DMS 273 (cell line): ENCODE results near the gene S100P.
"Not testable (repeated sequence)": the region's sequence is repeated elsewhere in the genome, so short reads cannot be mapped to it uniquely, and the experiment has no call there.

Experiments used
- DNase-seq: peaks from one replicate; lab custom pipeline; 2025; ENCODE audit not compliant: unreplicated experiment; lab: John Stamatoyannopoulos, UW

S100P gene

DNA sequence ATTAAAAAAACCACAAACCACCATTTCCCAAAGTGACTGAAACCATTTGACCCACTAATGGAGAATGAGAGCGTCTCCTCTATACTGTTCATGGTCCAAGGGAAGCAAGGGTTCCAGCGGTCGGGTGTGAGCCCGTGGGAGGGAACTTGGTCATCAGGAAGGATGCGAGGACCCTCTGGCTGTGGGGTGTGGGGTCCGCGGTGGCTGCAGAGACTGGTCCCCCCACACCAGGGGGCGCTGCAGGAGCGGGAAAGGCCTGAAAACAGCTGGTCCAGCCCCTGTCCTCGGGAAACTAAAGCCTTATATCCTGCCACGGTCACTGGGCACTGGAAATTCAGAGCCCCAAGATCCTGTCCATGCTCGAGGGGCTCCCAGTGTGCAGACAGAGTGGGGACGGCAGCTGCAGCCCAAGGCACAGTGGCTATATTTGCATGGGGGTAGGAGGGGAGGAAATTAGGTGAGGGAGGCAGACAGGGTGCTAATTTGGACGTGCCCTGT, 26.6 kb downstream of the S100P start:
- DNase-seq, result peak; percentile 81

GRCh38 chr4:6721121-6721520, 27.4 kb downstream of the S100P start:
- no peak for DNase-seq

DNA sequence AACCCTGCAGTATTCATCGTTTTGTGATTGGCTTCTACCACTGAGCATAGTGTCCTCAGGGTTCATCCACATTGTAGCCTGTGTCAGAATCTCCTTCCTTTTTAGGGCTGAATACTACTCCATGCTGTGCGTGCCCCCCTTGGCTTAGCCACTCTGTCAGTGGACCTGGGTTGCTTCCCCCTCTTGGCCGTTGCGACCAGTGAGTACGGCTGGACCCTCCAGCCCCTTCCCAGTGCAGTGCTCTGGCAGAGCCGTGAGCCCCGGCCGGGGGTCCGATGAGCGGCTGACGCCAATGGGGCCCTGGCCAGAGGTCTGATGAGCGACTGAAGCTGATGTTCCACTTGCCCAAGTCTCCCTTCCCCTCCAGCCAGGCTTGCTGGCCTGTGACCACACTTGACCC, 29.2 kb downstream of the S100P start:
- DNase-seq, result no peak

DNA sequence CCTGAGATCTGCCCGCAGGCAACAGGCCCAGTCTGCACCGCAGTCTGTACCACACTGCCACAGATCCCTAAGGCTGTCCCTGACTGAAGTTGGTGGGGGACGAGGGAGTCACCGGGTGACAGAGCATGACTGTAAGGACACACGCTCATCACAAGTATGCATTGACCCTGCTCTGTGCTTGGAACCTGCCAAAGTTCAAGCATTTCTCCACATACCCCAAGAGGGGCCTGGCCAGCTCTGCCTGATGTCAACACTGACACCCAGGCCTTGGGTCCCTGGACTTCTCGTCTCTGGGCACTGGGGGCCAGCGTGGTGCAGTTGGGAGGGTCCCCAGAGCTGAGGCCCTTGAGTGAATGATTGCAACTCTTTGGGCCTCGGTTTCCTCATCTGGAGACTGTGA, 30.2 kb downstream of the S100P start:
- no peak for DNase-seq

- DNase-seq, result no peak
Observed at GRCh38 chr4:6724421-6725111, 30.9 kb downstream of the S100P start.

DNA sequence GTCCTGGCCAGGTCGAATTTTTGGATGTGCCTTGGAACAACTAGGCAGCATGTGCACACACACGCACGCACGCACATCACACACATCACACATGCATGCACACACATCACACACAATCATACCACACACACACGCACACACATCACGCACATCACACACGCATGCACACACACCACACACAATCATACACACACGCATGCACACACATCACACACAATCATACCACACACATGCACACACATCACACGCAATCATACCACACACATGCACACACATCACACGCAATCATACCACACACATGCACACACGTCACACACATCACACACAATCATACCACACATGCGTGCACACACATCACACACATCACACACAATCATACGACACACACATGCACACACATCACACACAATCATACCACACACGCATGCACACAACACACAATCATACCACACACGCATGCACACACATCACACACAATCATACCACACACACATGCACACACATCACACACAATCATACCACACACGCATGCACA, 31.8 kb downstream of the S100P start:
- not testable (repeated sequence) for DNase-seq

DNA sequence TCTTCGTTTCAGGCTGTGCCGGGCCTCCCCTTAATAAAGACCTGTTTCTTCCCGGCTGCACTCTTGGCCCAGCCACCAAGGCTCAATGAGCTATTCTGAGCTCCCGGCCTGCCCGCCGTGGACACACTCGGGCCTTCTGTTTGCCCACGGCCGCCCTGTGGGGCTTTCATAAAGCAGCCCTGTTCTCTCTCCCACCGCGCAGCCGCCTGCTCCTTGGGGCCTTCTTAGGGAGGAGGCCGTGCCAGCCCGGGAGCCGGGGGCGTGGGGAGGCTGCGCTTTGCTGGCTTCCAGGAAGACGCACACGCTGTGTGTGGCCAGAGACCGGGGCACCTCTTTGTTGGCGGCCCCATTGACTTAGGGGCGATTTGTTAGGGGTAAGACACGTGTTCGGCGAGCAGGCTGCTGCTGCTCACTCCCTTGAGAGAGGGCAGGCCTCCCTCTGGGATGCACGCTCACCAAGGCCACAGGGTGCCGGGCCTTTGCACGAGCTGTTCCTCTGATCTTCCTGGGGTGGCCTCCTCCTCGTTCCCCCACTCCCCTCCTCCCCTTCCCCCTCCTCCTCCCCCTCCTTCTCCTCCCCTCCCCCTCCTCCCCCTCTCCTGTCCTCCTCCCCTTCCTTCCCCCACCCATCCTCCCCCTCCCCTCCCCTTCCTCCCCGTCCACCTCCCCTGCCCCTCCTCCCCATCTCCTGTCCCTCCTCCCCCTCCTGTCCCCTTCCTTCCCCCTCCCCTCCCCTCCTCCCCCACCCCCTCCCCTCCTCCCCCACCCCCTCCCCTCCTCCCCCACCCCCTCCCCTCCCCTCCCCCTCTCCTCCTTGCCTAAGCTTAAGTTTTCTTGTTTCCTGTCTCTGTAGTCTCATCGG, 33.6 kb downstream of the S100P start:
- DNase-seq, result no peak

DNA sequence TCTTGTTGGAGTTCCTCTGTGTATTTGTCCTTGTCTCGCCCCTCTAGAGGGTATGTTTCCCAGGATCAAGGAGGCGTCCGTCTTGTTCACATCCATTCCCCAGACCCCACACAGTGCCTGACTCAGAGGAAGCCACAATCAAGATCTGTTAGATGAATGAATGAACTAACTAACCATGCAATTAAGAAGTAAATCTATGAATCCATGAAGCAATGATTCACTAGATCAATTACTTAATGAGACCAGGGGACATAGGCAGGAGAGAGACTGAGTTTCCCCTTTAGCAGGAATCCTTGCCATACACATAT, 34.2 kb downstream of the S100P start:
- DNase-seq, result no peak

DNA sequence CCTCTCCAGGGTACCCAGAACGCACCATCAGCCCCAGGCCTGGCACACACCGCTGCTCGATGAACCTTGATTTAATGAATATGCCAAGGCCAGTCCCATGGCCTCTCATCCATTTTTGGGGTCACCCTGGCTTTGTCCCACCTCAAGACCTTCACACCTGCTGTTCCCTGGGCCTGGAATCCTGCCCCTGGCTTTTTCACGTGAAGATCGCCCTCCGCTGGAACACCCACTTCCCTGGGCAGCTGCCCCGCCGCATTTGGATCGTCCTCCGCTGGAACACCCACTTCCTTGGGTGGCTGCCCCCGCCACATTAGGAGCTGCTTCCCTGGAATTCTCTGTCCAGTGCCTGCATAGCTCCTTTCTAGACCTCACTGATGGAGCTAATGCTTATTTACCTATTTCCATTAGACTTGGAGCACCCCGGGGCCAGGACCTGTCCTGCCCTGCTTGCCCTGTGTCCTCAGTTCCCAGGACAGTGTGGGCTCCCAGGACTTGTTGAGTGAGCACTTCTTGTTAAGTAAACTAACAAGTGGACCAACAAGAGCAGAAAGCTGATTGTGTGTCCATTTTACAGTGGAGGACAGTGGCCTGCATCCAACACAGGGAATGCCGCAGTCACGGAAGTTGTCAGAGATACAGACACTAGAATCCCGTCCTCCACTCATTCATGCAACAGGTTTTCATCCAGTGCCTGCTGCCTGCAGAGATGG, 34.8 kb downstream of the S100P start:
- DNase-seq, result no peak

DNA sequence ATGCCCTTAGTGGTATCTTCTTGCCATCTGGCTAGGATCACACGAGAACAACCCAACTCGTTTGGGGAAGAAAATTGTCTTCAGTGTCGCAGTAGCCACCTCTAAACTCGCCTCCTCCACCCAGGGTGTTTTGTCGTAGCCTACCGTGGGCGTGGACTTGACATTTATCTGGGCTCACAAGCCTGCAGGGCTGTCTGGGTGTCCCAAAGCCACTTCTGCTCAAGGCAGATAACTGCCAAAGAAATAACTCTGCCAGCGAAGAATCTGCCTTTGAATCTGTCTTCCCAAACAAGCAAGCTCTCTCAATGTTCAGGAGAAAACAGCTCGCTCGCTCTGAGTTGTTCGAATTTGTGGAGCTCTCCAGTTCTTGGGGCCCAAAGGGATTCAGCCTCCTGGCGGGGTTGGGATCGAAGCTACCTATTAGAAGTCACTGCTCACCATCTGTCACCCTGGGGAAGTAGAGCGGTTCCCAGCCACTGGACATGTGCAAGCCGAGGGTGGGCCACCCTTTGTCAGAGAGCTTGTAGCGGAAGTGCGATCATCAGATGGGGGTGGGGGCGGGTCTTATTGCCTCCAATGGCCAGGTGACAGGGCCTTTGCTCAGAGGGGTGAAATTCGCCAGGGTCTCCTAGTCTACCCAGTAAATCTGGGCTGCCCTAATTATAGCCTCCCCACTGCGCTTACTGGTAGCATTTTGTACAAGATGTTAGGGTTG, 37.1 kb downstream of the S100P start:
- peak; percentile 39 for DNase-seq

DNA sequence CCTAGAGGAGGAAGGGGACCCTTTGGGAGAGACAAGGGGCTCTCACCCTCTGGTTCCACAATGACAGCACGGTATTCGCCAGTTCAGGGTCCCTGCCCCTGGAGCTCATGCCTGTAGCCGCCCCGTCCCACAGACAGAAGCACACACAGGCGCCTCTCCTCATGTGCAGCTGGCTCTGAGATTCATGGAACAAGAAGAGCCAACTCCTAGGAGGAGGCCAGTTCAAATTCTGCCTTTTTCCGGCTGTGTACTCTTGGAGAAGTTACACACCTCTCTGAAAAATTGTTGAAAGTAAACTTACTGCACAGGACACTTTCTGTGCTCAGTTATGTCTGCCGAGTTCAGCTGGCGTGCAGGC, 37.6 kb downstream of the S100P start:
- DNase-seq, result no peak

- no peak for DNase-seq
Observed at GRCh38 chr4:6731780-6732179, 38.1 kb downstream of the S100P start.

DNA sequence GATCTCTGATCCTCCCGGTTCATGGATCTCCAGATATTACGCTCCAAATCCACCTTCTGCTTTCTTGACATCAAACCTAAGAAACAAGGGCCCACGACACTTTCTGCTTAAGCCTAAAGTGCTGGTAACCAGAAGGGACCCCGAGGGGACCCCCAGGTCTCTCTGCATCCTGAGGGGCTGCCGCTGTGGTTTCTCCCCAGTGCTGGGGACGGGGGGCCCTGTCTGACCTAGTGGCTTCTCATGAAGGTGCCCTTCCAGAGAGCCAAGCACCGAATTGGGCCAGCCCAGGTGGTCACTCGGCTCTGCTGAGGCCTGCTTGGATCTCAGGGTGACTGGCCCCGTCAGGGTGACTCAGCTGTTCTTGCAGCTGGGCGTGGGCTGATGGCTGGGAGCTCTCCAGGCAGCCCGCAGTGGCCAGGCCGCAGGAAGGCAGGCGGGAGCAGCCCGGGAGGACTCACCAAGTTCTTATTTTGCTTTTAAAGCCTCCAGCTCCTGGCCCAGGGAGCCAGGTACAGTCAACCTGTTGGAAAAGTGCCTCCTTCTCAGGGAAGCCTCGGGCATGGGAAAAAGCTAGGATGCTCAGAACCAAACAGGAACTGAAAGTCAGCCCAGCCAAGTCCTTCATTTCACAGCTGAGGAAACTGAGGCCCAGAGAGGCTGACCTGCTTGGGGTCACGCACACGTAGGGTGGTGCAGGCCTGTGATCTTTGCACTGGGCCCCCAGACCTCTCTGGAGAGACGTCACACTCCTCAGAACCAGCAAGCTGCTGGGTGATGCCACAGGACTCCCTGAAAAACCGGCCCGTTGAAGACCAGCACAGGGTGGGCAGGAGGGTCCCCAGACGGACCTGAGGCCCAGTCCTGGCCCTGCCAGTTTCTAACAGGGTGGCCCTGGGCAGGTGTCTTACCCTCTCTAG, 39.0 kb downstream of the S100P start:
- DNase-seq, result no peak

GRCh38 chr4:6733358-6734164, 39.9 kb downstream of the S100P start:
- no peak for DNase-seq

- no peak for DNase-seq
Observed at GRCh38 chr4:6734165-6734786, 40.6 kb downstream of the S100P start.

GRCh38 chr4:6739920-6740319, 46.2 kb downstream of the S100P start:
- no peak for DNase-seq

GRCh38 chr4:6740347-6740746, 46.7 kb downstream of the S100P start:
- DNase-seq, result no peak

DNA sequence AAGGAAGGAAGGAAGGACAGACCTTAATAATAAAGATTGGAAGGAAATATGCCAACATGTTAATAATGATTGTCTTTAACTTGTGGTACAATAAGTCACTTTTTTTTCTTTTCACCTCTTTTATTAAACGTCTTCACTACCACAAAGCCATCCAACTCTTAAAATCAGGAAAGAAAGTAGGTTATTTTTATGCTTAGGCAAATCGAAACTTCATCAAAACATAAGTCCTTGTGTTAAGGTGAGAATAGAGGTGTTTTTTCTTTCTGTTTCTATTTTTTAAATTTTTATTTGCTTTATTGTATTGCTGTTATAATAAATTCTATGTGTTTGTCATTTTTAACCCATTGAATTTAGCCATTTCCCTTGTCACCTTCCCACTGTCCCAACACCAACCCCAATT, 48.8 kb downstream of the S100P start:
- no peak for DNase-seq

DNA sequence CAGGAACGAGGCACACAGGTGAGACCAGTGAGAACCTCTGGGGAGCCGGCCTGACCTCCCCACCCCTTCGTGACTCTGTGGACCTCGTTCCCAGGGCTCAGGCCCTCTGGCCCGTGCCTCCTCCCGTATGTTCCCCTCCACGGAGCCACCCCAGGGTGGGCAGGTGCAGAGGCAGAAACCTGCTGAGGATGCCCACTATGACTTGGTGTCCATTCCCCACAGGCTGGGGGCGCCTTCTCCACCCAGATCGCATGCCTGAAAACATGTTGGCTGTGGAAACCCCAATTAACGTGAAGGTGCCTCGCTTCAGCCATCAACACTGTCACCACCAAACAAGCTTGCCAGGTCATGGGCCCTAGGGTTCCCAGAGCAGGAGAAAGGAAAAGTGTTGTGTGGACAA, 49.3 kb downstream of the S100P start:
- no peak for DNase-seq
